ENCODE measurements around the gene CFAP119. TPM values are rescaled to one million over a fixed set of nuclear protein-coding genes. Genes with fewer than 3 reads are reported as not detected.

CFAP119 gene
- total RNA-seq (2022; extraction: Qiagen RNA extraction; ENCODE audit: low read depth) = 6.9 to 9.1 TPM (median 8.2 TPM) in 5 replicates

GRCh38 chr16:30761928-30762902, at the start of gene CFAP119, which contains the start of gene RNF40:
Gene CFAP119 (minus strand): TSS chr16:30762062. CDS start chr16:30761748, 314 bp downstream.
Gene RNF40 (plus strand): TSS chr16:30762322. CDS start chr16:30762546, 224 bp downstream.

GRCh38 chr16:30786936-30787612, 25.2 kb upstream of the CFAP119 start, which contains the start of gene ZNF629:
Gene ZNF629 (minus strand): TSS chr16:30787205. CDS start chr16:30784482, 2,723 bp downstream.

GRCh38 chr16:30747799-30748633, 13.8 kb downstream of the CFAP119 start, which contains the start of gene PHKG2:
Gene PHKG2 (plus strand): TSS chr16:30748425. CDS start chr16:30748821, 396 bp downstream.

Other genes starting within 250 kb of the CFAP119 start
- 38.0 to 49.6 TPM (median 44.5 TPM) in 5 replicates for gene ZNF768, start 235.5 kb downstream of the CFAP119 start, total RNA-seq (2022; extraction: Qiagen RNA extraction; ENCODE audit: low read depth)
- 3.1 to 5.1 TPM (median 4.6 TPM) in 5 replicates for gene ZNF747, start 227.2 kb downstream of the CFAP119 start, total RNA-seq (2022; extraction: Qiagen RNA extraction; ENCODE audit: low read depth)
- gene ZNF764, start 203.7 kb downstream of the CFAP119 start, total RNA-seq (2022; extraction: Qiagen RNA extraction; ENCODE audit: low read depth) = 5.2 to 6.3 TPM (median 5.6 TPM) in 5 replicates
- 5.5 to 10.0 TPM (median 7.8 TPM) in 5 replicates for gene ZNF688, start 190.3 kb downstream of the CFAP119 start, total RNA-seq (2022; extraction: Qiagen RNA extraction; ENCODE audit: low read depth)
- not detected in 5 replicates for gene ZNF785, start 176.4 kb downstream of the CFAP119 start, total RNA-seq (2022; extraction: Qiagen RNA extraction; ENCODE audit: low read depth)
- gene ZNF689, start 151.7 kb downstream of the CFAP119 start, total RNA-seq (2022; extraction: Qiagen RNA extraction; ENCODE audit: low read depth) = 7.5 to 9.6 TPM (median 8.7 TPM) in 5 replicates
- gene PRR14, start 111.1 kb downstream of the CFAP119 start, total RNA-seq (2022; extraction: Qiagen RNA extraction; ENCODE audit: low read depth) = 17.7 to 27.0 TPM (median 23.7 TPM) in 5 replicates
- gene FBRS, start 103.6 kb downstream of the CFAP119 start, total RNA-seq (2022; extraction: Qiagen RNA extraction; ENCODE audit: low read depth) = 33.6 to 48.2 TPM (median 42.9 TPM) in 5 replicates
- gene SRCAP, start 62.9 kb downstream of the CFAP119 start, total RNA-seq (2022; extraction: Qiagen RNA extraction; ENCODE audit: low read depth) = 16.5 to 36.0 TPM (median 27.7 TPM) in 5 replicates
- gene PHKG2, start 13.6 kb downstream of the CFAP119 start, total RNA-seq (2022; extraction: Qiagen RNA extraction; ENCODE audit: low read depth) = 20.6 to 29.8 TPM (median 23.1 TPM) in 5 replicates
- gene RNF40, start 260 bp upstream of the CFAP119 start, total RNA-seq (2022; extraction: Qiagen RNA extraction; ENCODE audit: low read depth) = 63.7 to 91.5 TPM (median 86.1 TPM) in 5 replicates
- 15.6 to 23.9 TPM (median 17.6 TPM) in 5 replicates for gene ZNF629, start 25.1 kb upstream of the CFAP119 start, total RNA-seq (2022; extraction: Qiagen RNA extraction; ENCODE audit: low read depth)
- 24.4 to 38.8 TPM (median 34.4 TPM) in 5 replicates for gene BCL7C, start 132.0 kb upstream of the CFAP119 start, total RNA-seq (2022; extraction: Qiagen RNA extraction; ENCODE audit: low read depth)
- gene CTF1, start 134.6 kb upstream of the CFAP119 start, total RNA-seq (2022; extraction: Qiagen RNA extraction; ENCODE audit: low read depth) = 0.12 to 0.26 TPM (median 0.21 TPM) in 4 of 5 replicates, not detected in the other
- 12.1 to 25.6 TPM (median 20.3 TPM) in 5 replicates for gene FBXL19, start 161.5 kb upstream of the CFAP119 start, total RNA-seq (2022; extraction: Qiagen RNA extraction; ENCODE audit: low read depth)
- gene ORAI3, start 187.0 kb upstream of the CFAP119 start, total RNA-seq (2022; extraction: Qiagen RNA extraction; ENCODE audit: low read depth) = 12.5 to 15.3 TPM (median 13.2 TPM) in 5 replicates
- 19.1 to 23.3 TPM (median 20.8 TPM) in 5 replicates for gene SETD1A, start 195.7 kb upstream of the CFAP119 start, total RNA-seq (2022; extraction: Qiagen RNA extraction; ENCODE audit: low read depth)
- gene HSD3B7, start 223.1 kb upstream of the CFAP119 start, total RNA-seq (2022; extraction: Qiagen RNA extraction; ENCODE audit: low read depth) = 12.8 to 14.8 TPM (median 13.7 TPM) in 5 replicates
- gene STX1B, start 248.6 kb upstream of the CFAP119 start, total RNA-seq (2022; extraction: Qiagen RNA extraction; ENCODE audit: low read depth) = 1.6 to 2.1 TPM (median 1.8 TPM) in 5 replicates